B cell (primary cell): Measurements from ENCODE around the gene TSPAN9. TPM values are rescaled to one million over a fixed set of nuclear protein-coding genes. Genes with fewer than 3 reads are reported as not detected.

Source experiments
- ATAC-seq: fragments of 200-7000 bp; cut with Tn5 transposase; one replicate; pipeline ENCODE4 v1.10.0; 2021; ENCODE audit warnings: low read depth, mild to moderate bottlenecking, moderate number of reproducible peaks, moderate library complexity
- CTCF ChIA-PET: fragments of 350-600 bp; sonication (Branson Sonifier 250); formaldehyde crosslinking; loops from one replicate; lab custom pipeline; 2021; ENCODE audit warnings: antibody characterized with exemption, inconsistent platforms; lab: Charles Lee
- POLR2A ChIA-PET: fragments of 350-600 bp; sonication (Branson Sonifier 250); formaldehyde crosslinking; loops from one replicate; lab custom pipeline; 2021; ENCODE audit warnings: antibody characterized with exemption; lab: Charles Lee
- DNase-seq: peaks from one replicate; pipeline ENCODE4 v3.0.0; 2013
- H2AFZ ChIP-seq: 2 replicates; pipeline ENCODE4 v1.6.1; 2012; ENCODE audit warnings: mild to moderate bottlenecking, low read depth, low read length; ENCODE audit not compliant: insufficient read depth, poor library complexity, severe bottlenecking
- H3K27ac ChIP-seq, 2 donors: 1 replicate in 1 of 2; 2 replicates in 1 of 2; pipeline ENCODE4 v1.5.1; 2012 to 2013; ENCODE audit warnings: low read length in 2 of 2, mild to moderate bottlenecking in 2 of 2, moderate library complexity in 1 of 2
- H3K27me3 ChIP-seq, 4 experiments: fragments of 200-600 bp in 1 of 4; sonication (generic) in 1 of 4; replicated peaks in 1 of 4; 1 replicate in 2 of 4; 2 replicates in 2 of 4; pipeline versions ENCODE4 v1.6.1 to v1.7.0; 2013 to 2016; ENCODE audit warnings: low read length in 3 of 4, mild to moderate bottlenecking in 2 of 4, mixed read lengths in 1 of 4, moderate library complexity in 1 of 4; ENCODE audit not compliant: insufficient read depth in 4 of 4, control insufficient read depth in 3 of 4; ENCODE audit errors: control extremely low read depth in 1 of 4
- H3K36me3 ChIP-seq, 2 experiments: replicated peaks in 1 of 2; 1 replicate in 1 of 2; 2 replicates in 1 of 2; pipeline versions ENCODE4 v1.6.1 to v1.7.1; 2013; ENCODE audit warnings: low read length in 1 of 2; ENCODE audit not compliant: insufficient read depth in 2 of 2, control insufficient read depth in 1 of 2; ENCODE audit errors: control extremely low read depth in 1 of 2, extremely low read depth in 1 of 2
- H3K4me1 ChIP-seq, 2 donors: fragments of 200-600 bp in 1 of 2; sonication (generic) in 1 of 2; 1 replicate in 1 of 2; 2 replicates in 1 of 2; pipeline versions ENCODE4 v1.5.1 to v1.6.1; 2013 to 2017; ENCODE audit warnings: low read length in 2 of 2; ENCODE audit not compliant: control insufficient read depth in 2 of 2, insufficient read depth in 2 of 2
- H3K4me2 ChIP-seq: replicated peaks from 2 replicates; pipeline ENCODE3; 2012; ENCODE audit warnings: mild to moderate bottlenecking, low read depth, low read length; ENCODE audit not compliant: poor library complexity, severe bottlenecking
- H3K4me3 ChIP-seq, 5 experiments: fragments of 200-600 bp in 1 of 5; sonication (generic) in 1 of 5; 1 replicate in 3 of 5; 2 replicates in 2 of 5; pipeline versions ENCODE4 v1.5.1 to v1.7.0; 2011 to 2016; ENCODE audit warnings: low read length in 4 of 5, mild to moderate bottlenecking in 4 of 5, low read depth in 2 of 5, control low read depth in 1 of 5, moderate library complexity in 1 of 5; ENCODE audit not compliant: insufficient read depth in 1 of 5; ENCODE audit errors: control extremely low read depth in 1 of 5, extremely low read depth in 1 of 5
- H3K79me2 ChIP-seq: fragments of 200-600 bp; sonication (generic); one replicate; pipeline ENCODE4 v1.6.0; 2016; ENCODE audit warnings: low read length; ENCODE audit not compliant: control insufficient read depth, insufficient read depth
- H3K9ac ChIP-seq: fragments of 200-600 bp; sonication (generic); 2 replicates; pipeline ENCODE4 v1.6.1; 2017; ENCODE audit warnings: mild to moderate bottlenecking, low read length, moderate library complexity
- H3K9me3 ChIP-seq, 3 donors: one replicate each; pipeline versions ENCODE4 v1.6.1 to v1.7.1; 2013; ENCODE audit warnings: low read length in 2 of 3; ENCODE audit not compliant: control insufficient read depth in 2 of 3, insufficient read depth in 1 of 3; ENCODE audit errors: control extremely low read depth in 1 of 3
- H4K20me1 ChIP-seq: 2 replicates; pipeline ENCODE4 v1.6.0; 2012; ENCODE audit warnings: mild to moderate bottlenecking, low read length; ENCODE audit not compliant: insufficient read depth, control insufficient read depth, poor library complexity, severe bottlenecking
- H3K27ac Mint-ChIP-seq: one replicate; pipeline ENCODE4 v1.8.0; 2021; ENCODE audit warnings: mixed read lengths
- H3K27me3 Mint-ChIP-seq: one replicate; pipeline ENCODE4 v1.8.0; 2021; ENCODE audit warnings: mixed read lengths
- H3K4me1 Mint-ChIP-seq: one replicate; pipeline ENCODE4 v1.8.0; 2021; ENCODE audit warnings: mixed read lengths
- H3K4me3 Mint-ChIP-seq: one replicate; pipeline ENCODE4 v1.8.0; 2021; ENCODE audit warnings: mixed read lengths
- H3K9me3 Mint-ChIP-seq: one replicate; pipeline ENCODE4 v1.8.0; 2022; ENCODE audit warnings: mixed read lengths; ENCODE audit not compliant: insufficient read depth
- CTCF ChIP-seq: fragments of 200-600 bp; IDR thresholded peaks from one replicate; pipeline ENCODE4 v1.8.0; 2022; ENCODE audit warnings: antibody characterized with exemption, mild to moderate bottlenecking
- EZH2 ChIP-seq: IDR thresholded peaks from 2 replicates; pipeline ENCODE4 v1.6.1; 2012; ENCODE audit warnings: borderline replicate concordance, low read depth, mild to moderate bottlenecking, moderate library complexity, low read length; ENCODE audit not compliant: insufficient read depth, poor library complexity, severe bottlenecking
- WGBS: methylation state at CpG from one replicate; pipeline ENCODE4 v1.1.5; 2013; ENCODE audit warnings: missing lambda C conversion rate; ENCODE audit not compliant: insufficient coverage; 5-methylcytosine and 5-hydroxymethylcytosine counted together
- intact Hi-C: fragments of 100-400 bp; cut with micrococcal nuclease; formaldehyde crosslinking; loops from one replicate; pipeline ENCODE4 v1.10.0; 2022
- polyA plus RNA-seq: library from polyadenylated mRNA; depleted of rRNA; stranded (reverse); fragments of >200 nt; gene quantifications from 2 replicates; pipeline ENCODE4 v1.2.3, GENCODE V29; 2012
- total RNA-seq, 2 donors: library from RNA; stranded (reverse); fragments of 120-200 nt in 1 of 2; gene quantifications; 1 replicate in 1 of 2; 2 replicates in 1 of 2; pipeline versions ENCODE4 v1.2.3 to v1.2.4, GENCODE V29; 2013 to 2022

Gene TSPAN9
- total and polyA plus RNA-seq, 2 donors (not counting 1 experiment from before 2014, with no cell fraction given): 0.15 to 0.37 TPM

GRCh38 chr12:3320881-3321509 is 243.8 kb downstream of the TSPAN9 start:
- Mint-ChIP-seq H3K4me3 (no peak overlapping the region), H3K4me1 (no peaks in the 10 kb centered on the region), H3K9me3 (no peaks in the 10 kb centered on the region), H3K27me3 (peaks cover 8% of the 10 kb centered on the region), H3K27ac (no peak overlapping the region)
- Histone ChIP-seq H3K4me1 (no peaks in the 10 kb centered on the region), H3K9ac (no peak overlapping the region), H3K79me2 (no peaks in the 10 kb centered on the region), H3K27ac (no peak overlapping the region), H3K27me3 (no peaks in the 10 kb centered on the region), H3K36me3 (no peaks in the 10 kb centered on the region), H2AFZ (no peak overlapping the region), H3K4me3 (no peak overlapping the region), H3K9me3 (no peaks in the 10 kb centered on the region), H3K4me2 (no peak overlapping the region), H4K20me1 (no peaks in the 10 kb centered on the region)
- intact Hi-C loops: no loop called here
- no peak for TF ChIP-seq CTCF
- 92% methylated on average over 17 of the region's 17 CpGs for WGBS
- POLR2A ChIA-PET: no interaction called here
- DNase-seq (no peak), ATAC-seq (no peak)
- CTCF ChIA-PET: no interaction called here

- H3K4me2 ChIP-seq: no peak overlapping the region
- H3K79me2 ChIP-seq: no peaks in the 10 kb centered on the region
- H3K9me3 Mint-ChIP-seq: no peaks in the 10 kb centered on the region
- peaks cover 12% of the 10 kb centered on the region for H3K27me3 Mint-ChIP-seq
- CTCF ChIA-PET: no interaction called here
- POLR2A ChIA-PET: no interaction called here
- no peak for ATAC-seq
- H3K36me3 ChIP-seq: no peaks in the 10 kb centered on the region
- H3K27me3 ChIP-seq: no peaks in the 10 kb centered on the region
- H3K27ac Mint-ChIP-seq: no peak overlapping the region
- intact Hi-C loops: no loop called here
- H2AFZ ChIP-seq: no peak overlapping the region
- no peak overlapping the region for H3K27ac ChIP-seq
- H3K9ac ChIP-seq: no peak overlapping the region
- WGBS: 95% methylated on average over 2 of the region's 2 CpGs
- no peak overlapping the region for H3K4me3 Mint-ChIP-seq
- no peaks in the 10 kb centered on the region for H4K20me1 ChIP-seq
- H3K9me3 ChIP-seq: no peaks in the 10 kb centered on the region
- no peak for DNase-seq
- TF ChIP-seq EZH2 (no peak), CTCF (no peak)
- no peaks in the 10 kb centered on the region for H3K4me1 Mint-ChIP-seq
- H3K4me1 ChIP-seq: no peaks in the 10 kb centered on the region
- no peak overlapping the region for H3K4me3 ChIP-seq
Measured at GRCh38 chr12:3321881-3322280, 244.7 kb downstream of the TSPAN9 start.
